H1 (cell line): ENCODE measurements around the gene NPS. TPM values are rescaled to one million over a fixed set of nuclear protein-coding genes. Genes with fewer than 3 reads are reported as not detected.

Experiments
- BCL11A ChIP-seq, 2 experiments: IDR thresholded peaks; one replicate each; pipeline ENCODE4 v1.6.1; 2011; ENCODE audit warnings: low read depth in 2 of 2, low read length in 2 of 2, mild to moderate bottlenecking in 2 of 2
- EGR1 ChIP-seq: IDR thresholded peaks from 2 replicates; pipeline ENCODE4 v1.6.1; 2011; ENCODE audit warnings: low read depth, low read length, borderline replicate concordance
- GTF2F1 ChIP-seq: IDR thresholded peaks from 2 replicates; pipeline ENCODE4 v1.6.1; 2012; ENCODE audit warnings: low read depth, low read length, improper control_type of control experiment, borderline replicate concordance
- KDM1A ChIP-seq: fragments of 200-600, 300-600 bp; sonication (generic); IDR thresholded peaks from 2 replicates; pipeline ENCODE4 v1.7.1; 2016; ENCODE audit warnings: mild to moderate bottlenecking, low read length, borderline replicate concordance
- KDM4A ChIP-seq: IDR thresholded peaks from one replicate; pipeline ENCODE4 v1.7.1; 2012; ENCODE audit warnings: low read depth, mild to moderate bottlenecking, moderate library complexity, low read length, inconsistent platforms; ENCODE audit not compliant: severe bottlenecking
- NRF1 ChIP-seq: IDR thresholded peaks from 2 replicates; pipeline ENCODE4 v1.6.1; 2011; ENCODE audit warnings: mild to moderate bottlenecking, low read depth, low read length, improper control_type of control experiment
- PHF8 ChIP-seq: fragments of 200-600 bp; sonication (generic); conservative IDR thresholded peaks from 2 replicates; pipeline ENCODE4 v1.7.1; 2012; ENCODE audit warnings: low read depth, mild to moderate bottlenecking, inconsistent platforms, low read length, moderate library complexity
- POLR2AphosphoS5 ChIP-seq: IDR thresholded peaks from 2 replicates; pipeline ENCODE4 v1.6.1; 2011; ENCODE audit warnings: low read depth, low read length
- RAD21 ChIP-seq, 2 experiments: IDR thresholded peaks in 1 of 2; conservative IDR thresholded peaks in 1 of 2; 2 replicates each; pipeline ENCODE4 v1.6.1; 2011; ENCODE audit warnings: low read depth in 2 of 2, low read length in 2 of 2, improper control_type of control experiment in 1 of 2, inconsistent platforms in 1 of 2, mild to moderate bottlenecking in 1 of 2, moderate library complexity in 1 of 2
- SP1 ChIP-seq: IDR thresholded peaks from 2 replicates; pipeline ENCODE4 v1.6.1; 2011; ENCODE audit warnings: low read depth, low read length
- SUZ12 ChIP-seq: fragments of 200-600 bp; sonication (generic); IDR thresholded peaks from 2 replicates; pipeline ENCODE4 v1.6.1; 2012; ENCODE audit warnings: mild to moderate bottlenecking, inconsistent platforms, low read length, moderate library complexity, mixed read lengths
- polyA plus RNA-seq, 7 experiments: library from polyadenylated mRNA; depleted of rRNA in 3 of 7; stranded (reverse) in 5 of 7; unstranded in 2 of 7; fragments of >200 nt in 5 of 7; fragments of 200-250 nt in 2 of 7; gene quantifications; 1 replicate in 5 of 7; 2 replicates in 1 of 7; 4 replicates in 1 of 7; pipeline versions ENCODE4 v1.2.1 to v1.2.3, GENCODE V29; 2011 to 2013; ENCODE audit warnings: missing spikeins in 2 of 7, mixed read lengths in 2 of 7
- total RNA-seq: library from RNA; stranded (reverse); fragmentation: NEBNext Ultra II Directional; extraction: Animal tissue kit (Norgen Biotek cat#: 25700); gene quantifications from 2 replicates; pipeline ENCODE4 v1.2.1, GENCODE V29; 2021
- TF ChIP-seq, protein P1 (sequence below): fragments of 300-600 bp; sonication (generic); IDR thresholded peaks from 2 replicates; pipeline ENCODE4 v1.7.1; 2012; ENCODE audit warnings: low read length, moderate library complexity, mild to moderate bottlenecking, inconsistent platforms; ENCODE audit not compliant: insufficient replicate concordance

The NPS gene
- total and polyA plus RNA-seq, 2 of the 8 experiments (the other 6 are each of a cell fraction or from before 2014, with no cell fraction given) = not detected

DNA sequence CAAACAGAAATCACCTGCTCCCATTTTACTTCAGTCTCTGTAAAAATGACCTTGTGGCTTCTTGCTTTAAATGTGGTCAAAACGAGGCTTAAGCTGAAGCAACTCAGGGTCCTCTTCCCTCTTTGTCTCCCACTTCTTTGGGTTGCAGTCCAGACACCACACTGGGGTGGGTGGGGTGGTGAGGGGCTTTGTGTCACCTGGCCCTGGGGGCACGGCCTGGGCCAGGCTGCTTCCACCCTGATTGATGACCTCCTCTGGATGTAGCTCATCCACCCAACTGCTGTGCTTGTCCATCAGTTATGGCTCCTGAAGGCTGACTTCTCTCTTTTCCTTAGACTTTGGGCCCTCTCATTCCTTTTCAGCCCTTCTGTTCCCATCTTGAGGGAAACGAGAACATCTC is 26.8 kb upstream of the NPS start (continued):
- TF ChIP-seq, protein P1, sequence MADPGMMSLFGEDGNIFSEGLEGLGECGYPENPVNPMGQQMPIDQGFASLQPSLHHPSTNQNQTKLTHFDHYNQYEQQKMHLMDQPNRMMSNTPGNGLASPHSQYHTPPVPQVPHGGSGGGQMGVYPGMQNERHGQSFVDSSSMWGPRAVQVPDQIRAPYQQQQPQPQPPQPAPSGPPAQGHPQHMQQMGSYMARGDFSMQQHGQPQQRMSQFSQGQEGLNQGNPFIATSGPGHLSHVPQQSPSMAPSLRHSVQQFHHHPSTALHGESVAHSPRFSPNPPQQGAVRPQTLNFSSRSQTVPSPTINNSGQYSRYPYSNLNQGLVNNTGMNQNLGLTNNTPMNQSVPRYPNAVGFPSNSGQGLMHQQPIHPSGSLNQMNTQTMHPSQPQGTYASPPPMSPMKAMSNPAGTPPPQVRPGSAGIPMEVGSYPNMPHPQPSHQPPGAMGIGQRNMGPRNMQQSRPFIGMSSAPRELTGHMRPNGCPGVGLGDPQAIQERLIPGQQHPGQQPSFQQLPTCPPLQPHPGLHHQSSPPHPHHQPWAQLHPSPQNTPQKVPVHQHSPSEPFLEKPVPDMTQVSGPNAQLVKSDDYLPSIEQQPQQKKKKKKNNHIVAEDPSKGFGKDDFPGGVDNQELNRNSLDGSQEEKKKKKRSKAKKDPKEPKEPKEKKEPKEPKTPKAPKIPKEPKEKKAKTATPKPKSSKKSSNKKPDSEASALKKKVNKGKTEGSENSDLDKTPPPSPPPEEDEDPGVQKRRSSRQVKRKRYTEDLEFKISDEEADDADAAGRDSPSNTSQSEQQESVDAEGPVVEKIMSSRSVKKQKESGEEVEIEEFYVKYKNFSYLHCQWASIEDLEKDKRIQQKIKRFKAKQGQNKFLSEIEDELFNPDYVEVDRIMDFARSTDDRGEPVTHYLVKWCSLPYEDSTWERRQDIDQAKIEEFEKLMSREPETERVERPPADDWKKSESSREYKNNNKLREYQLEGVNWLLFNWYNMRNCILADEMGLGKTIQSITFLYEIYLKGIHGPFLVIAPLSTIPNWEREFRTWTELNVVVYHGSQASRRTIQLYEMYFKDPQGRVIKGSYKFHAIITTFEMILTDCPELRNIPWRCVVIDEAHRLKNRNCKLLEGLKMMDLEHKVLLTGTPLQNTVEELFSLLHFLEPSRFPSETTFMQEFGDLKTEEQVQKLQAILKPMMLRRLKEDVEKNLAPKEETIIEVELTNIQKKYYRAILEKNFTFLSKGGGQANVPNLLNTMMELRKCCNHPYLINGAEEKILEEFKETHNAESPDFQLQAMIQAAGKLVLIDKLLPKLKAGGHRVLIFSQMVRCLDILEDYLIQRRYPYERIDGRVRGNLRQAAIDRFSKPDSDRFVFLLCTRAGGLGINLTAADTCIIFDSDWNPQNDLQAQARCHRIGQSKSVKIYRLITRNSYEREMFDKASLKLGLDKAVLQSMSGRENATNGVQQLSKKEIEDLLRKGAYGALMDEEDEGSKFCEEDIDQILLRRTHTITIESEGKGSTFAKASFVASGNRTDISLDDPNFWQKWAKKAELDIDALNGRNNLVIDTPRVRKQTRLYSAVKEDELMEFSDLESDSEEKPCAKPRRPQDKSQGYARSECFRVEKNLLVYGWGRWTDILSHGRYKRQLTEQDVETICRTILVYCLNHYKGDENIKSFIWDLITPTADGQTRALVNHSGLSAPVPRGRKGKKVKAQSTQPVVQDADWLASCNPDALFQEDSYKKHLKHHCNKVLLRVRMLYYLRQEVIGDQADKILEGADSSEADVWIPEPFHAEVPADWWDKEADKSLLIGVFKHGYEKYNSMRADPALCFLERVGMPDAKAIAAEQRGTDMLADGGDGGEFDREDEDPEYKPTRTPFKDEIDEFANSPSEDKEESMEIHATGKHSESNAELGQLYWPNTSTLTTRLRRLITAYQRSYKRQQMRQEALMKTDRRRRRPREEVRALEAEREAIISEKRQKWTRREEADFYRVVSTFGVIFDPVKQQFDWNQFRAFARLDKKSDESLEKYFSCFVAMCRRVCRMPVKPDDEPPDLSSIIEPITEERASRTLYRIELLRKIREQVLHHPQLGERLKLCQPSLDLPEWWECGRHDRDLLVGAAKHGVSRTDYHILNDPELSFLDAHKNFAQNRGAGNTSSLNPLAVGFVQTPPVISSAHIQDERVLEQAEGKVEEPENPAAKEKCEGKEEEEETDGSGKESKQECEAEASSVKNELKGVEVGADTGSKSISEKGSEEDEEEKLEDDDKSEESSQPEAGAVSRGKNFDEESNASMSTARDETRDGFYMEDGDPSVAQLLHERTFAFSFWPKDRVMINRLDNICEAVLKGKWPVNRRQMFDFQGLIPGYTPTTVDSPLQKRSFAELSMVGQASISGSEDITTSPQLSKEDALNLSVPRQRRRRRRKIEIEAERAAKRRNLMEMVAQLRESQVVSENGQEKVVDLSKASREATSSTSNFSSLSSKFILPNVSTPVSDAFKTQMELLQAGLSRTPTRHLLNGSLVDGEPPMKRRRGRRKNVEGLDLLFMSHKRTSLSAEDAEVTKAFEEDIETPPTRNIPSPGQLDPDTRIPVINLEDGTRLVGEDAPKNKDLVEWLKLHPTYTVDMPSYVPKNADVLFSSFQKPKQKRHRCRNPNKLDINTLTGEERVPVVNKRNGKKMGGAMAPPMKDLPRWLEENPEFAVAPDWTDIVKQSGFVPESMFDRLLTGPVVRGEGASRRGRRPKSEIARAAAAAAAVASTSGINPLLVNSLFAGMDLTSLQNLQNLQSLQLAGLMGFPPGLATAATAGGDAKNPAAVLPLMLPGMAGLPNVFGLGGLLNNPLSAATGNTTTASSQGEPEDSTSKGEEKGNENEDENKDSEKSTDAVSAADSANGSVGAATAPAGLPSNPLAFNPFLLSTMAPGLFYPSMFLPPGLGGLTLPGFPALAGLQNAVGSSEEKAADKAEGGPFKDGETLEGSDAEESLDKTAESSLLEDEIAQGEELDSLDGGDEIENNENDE = no peak
- no peak for TF ChIP-seq KDM1A
- TF ChIP-seq BCL11A (IDR thresholded peaks at IDR 0.05; ENCODE audit: low read depth in 2 of 2, low read length in 2 of 2) = no peak
- no peak for TF ChIP-seq POLR2AphosphoS5
- no peak for TF ChIP-seq KDM4A
- TF ChIP-seq PHF8 = no peak
- TF ChIP-seq EGR1 = no peak
- no peak for TF ChIP-seq SP1
- TF ChIP-seq RAD21 (IDR thresholded peaks at IDR 0.05 in 1 of 2, conservative IDR thresholded peaks at IDR 0.05 in 1 of 2; ENCODE audit: low read depth in 2 of 2, low read length in 2 of 2) = no peak
- TF ChIP-seq GTF2F1 = no peak
- TF ChIP-seq NRF1 = no peak
- no peak for TF ChIP-seq SUZ12
